Erythroblast (primary cell): Measurements from ENCODE around the gene PRDM12.

Experiments
- GATA1 ChIP-seq: IDR thresholded peaks from 2 replicates; pipeline ENCODE4 v1.6.1; 2011; ENCODE audit warnings: low read depth, mild to moderate bottlenecking, control low read depth, low read length, moderate library complexity
- POLR2A ChIP-seq: IDR thresholded peaks from 2 replicates; pipeline ENCODE4 v1.6.1; 2011; ENCODE audit warnings: mild to moderate bottlenecking, low read length

DNA sequence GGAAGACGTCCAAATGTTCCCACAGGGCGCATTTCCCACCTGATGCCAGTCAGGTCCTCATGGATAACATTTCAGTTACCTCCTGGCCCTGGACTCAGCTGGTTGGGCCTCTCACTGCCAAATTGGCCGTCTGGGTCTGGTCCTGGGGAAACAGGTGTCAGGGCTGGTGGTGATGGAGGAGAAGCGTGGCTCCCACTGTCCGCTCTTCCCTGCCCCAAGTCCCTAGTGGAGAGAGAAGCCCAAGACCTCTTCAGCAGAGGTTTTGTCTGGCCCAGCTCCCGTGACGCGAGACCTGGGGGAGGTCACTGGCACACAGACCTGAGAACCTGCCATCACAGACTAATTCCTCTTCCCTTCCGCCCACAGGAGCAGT lies 27.8 kb upstream of the PRDM12 start:
- no peak for TF ChIP-seq POLR2A
- no peak for TF ChIP-seq GATA1
